Hepatocyte (in vitro differentiated cells): ENCODE data around the gene CRADD.
"Not testable (repeated sequence)": the region's sequence is repeated elsewhere in the genome, so short reads cannot be mapped to it uniquely, and the experiment has no call there.

Experiments
- EZH2 ChIP-seq: fragments of 200-600 bp; sonication (generic); IDR thresholded peaks from 2 replicates; pipeline ENCODE4 v1.6.1; 2016; ENCODE audit warnings: antibody characterized with exemption, mild to moderate bottlenecking, borderline replicate concordance
- TF ChIP-seq, protein P1 (sequence below): fragments of 200-600 bp; sonication (generic); IDR thresholded peaks from 2 replicates; pipeline ENCODE4 v1.5.1; 2016; ENCODE audit warnings: antibody characterized with exemption, mild to moderate bottlenecking; ENCODE audit not compliant: poor library complexity

DNA sequence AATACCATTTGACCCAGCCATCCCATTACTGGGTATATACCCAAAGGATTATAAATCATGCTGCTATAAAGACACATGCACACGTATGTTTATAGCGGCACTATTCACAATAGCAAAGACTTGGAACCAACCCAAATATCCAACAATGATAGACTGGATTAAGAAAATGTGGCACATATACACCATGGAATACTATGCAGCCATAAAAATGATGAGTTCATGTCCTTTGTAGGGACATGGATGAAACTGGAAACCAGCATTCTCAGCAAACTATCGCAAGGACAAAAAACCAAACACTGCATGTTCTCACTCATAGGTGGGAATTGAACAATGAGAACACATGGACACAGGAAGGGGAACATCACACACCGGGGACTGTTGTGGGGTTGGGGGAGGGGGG is 104.8 kb downstream of the CRADD start:
- TF ChIP-seq, protein P1, sequence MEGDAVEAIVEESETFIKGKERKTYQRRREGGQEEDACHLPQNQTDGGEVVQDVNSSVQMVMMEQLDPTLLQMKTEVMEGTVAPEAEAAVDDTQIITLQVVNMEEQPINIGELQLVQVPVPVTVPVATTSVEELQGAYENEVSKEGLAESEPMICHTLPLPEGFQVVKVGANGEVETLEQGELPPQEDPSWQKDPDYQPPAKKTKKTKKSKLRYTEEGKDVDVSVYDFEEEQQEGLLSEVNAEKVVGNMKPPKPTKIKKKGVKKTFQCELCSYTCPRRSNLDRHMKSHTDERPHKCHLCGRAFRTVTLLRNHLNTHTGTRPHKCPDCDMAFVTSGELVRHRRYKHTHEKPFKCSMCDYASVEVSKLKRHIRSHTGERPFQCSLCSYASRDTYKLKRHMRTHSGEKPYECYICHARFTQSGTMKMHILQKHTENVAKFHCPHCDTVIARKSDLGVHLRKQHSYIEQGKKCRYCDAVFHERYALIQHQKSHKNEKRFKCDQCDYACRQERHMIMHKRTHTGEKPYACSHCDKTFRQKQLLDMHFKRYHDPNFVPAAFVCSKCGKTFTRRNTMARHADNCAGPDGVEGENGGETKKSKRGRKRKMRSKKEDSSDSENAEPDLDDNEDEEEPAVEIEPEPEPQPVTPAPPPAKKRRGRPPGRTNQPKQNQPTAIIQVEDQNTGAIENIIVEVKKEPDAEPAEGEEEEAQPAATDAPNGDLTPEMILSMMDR, result not testable (repeated sequence)
- not testable (repeated sequence) for TF ChIP-seq EZH2
